Cardiac fibroblast (primary cell): Measurements from ENCODE around the gene GLYR1.

Experiments used
- DNase-seq, 2 donors: peaks; one replicate each; pipeline versions ENCODE4 v3.0.0 to v3.0.0-alpha.2; 2010; ENCODE audit warnings: low read depth in 2 of 2
- H3K4me3 ChIP-seq, 2 donors: replicated peaks in 1 of 2; 1 replicate in 1 of 2; 2 replicates in 1 of 2; pipeline ENCODE4 v1.5.1; 2011; ENCODE audit warnings: low read depth in 2 of 2, low read length in 2 of 2, mild to moderate bottlenecking in 2 of 2, moderate library complexity in 1 of 2
- TF ChIP-seq, protein P1 (sequence below): IDR thresholded peaks from one replicate; pipeline ENCODE4 v1.5.1; 2011; ENCODE audit warnings: low read depth, mild to moderate bottlenecking, low read length, inconsistent platforms

Gene GLYR1

GRCh38 chr16:4762205-4762604 is 84.9 kb downstream of the GLYR1 start:
- no peak for DNase-seq
- H3K4me3 ChIP-seq = no peak overlapping the region
- TF ChIP-seq, protein P1, sequence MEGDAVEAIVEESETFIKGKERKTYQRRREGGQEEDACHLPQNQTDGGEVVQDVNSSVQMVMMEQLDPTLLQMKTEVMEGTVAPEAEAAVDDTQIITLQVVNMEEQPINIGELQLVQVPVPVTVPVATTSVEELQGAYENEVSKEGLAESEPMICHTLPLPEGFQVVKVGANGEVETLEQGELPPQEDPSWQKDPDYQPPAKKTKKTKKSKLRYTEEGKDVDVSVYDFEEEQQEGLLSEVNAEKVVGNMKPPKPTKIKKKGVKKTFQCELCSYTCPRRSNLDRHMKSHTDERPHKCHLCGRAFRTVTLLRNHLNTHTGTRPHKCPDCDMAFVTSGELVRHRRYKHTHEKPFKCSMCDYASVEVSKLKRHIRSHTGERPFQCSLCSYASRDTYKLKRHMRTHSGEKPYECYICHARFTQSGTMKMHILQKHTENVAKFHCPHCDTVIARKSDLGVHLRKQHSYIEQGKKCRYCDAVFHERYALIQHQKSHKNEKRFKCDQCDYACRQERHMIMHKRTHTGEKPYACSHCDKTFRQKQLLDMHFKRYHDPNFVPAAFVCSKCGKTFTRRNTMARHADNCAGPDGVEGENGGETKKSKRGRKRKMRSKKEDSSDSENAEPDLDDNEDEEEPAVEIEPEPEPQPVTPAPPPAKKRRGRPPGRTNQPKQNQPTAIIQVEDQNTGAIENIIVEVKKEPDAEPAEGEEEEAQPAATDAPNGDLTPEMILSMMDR = no peak

- no peak for DNase-seq
- TF ChIP-seq, protein P1 = no peak
- no peak overlapping the region for H3K4me3 ChIP-seq
These were observed 86.7 kb downstream of the GLYR1 start for GRCh38 chr16:4760221-4760910.

DNA sequence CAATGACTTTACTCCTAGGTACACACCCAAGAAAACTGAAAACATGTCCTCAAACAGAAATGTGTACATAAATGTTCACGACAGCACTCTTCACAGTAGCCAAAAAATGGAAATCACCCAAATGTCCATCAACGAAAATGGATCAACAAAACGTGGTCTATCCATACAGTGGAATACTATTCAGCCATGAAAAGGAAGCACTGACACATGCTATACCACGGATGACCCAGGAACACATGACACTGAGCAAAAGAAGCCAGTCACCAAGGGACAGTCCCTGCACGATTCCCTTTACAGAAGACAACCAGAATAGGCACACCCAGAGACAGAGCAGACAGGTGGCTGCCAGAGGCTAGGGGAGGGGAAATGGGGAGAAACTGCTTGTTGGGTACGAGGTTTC is 91.4 kb downstream of the GLYR1 start:
- TF ChIP-seq, protein P1 = no peak
- no peak overlapping the region for H3K4me3 ChIP-seq
- DNase-seq = no peak

DNA sequence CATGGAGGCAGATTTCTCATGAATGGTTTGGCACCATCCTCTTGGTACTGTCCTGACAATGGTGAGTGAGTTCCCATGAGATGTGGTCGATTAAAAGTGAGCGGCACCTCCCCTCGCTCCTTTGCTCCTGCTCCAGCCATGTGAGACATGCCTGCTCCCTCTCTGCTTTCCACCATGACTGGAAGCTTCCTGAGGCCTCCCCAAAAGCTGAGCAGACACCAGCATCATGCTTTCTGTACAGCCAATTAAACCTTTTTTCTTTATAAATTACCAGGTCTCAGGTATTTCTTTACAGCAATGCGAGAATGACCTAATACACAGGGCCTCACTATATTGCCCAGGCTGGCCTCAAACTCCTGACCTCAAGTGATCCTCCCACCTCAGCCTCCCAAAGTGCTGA is 92.2 kb downstream of the GLYR1 start:
- H3K4me3 ChIP-seq = no peak overlapping the region
- no peak for DNase-seq
- TF ChIP-seq, protein P1 = no peak

DNA sequence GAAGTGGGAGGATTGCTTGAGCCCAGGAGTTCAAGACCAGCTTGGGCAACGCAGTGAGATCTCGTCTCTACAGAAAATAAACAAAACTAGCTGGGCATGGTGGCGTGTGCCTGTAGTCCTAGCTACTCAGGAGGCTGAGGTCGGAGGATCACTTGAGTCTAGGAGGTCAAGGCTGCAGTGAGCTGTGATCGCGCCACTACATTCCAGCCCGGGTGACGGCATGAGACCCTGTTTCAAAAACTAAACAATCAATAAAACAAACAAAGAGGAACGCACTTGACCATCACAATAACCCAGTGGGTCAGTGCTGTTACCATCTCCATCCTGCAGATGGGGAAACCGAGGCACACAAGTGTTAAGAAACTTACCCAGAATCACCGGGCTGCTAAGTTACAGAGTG is 93.9 kb downstream of the GLYR1 start:
- H3K4me3 ChIP-seq = no peak overlapping the region
- TF ChIP-seq, protein P1 = no peak
- DNase-seq = no peak
